Naive B cell (primary cell): Measurements from ENCODE around the gene ENTPD8. TPM values are rescaled to one million over a fixed set of nuclear protein-coding genes. Genes with fewer than 3 reads are reported as not detected.
"Not testable (repeated sequence)": the region's sequence is repeated elsewhere in the genome, so short reads cannot be mapped to it uniquely, and the experiment has no call there.

Experiments used
- ATAC-seq, 2 donors: fragments of 150-1000 bp; cut with Tn5 transposase; 2 replicates each; pipeline ENCODE4 v1.10.0; 2021; ENCODE audit warnings: low read depth in 2 of 2, mild to moderate bottlenecking in 2 of 2, moderate library complexity in 2 of 2
- DNase-seq: peaks from one replicate; pipeline ENCODE4 v3.0.0; 2022
- H3K27ac Mint-ChIP-seq, 6 donors: one replicate each; pipeline ENCODE4 v1.8.0; 2020 to 2022; ENCODE audit warnings: mild to moderate bottlenecking in 6 of 6, mixed read lengths in 6 of 6, moderate library complexity in 5 of 6, inconsistent platforms in 2 of 6
- H3K27me3 Mint-ChIP-seq, 3 donors: one replicate each; pipeline ENCODE4 v1.8.0; 2021 to 2022; ENCODE audit warnings: mixed read lengths in 3 of 3, mild to moderate bottlenecking in 1 of 3
- H3K36me3 Mint-ChIP-seq, 2 donors: one replicate each; pipeline ENCODE4 v1.8.0; 2020 to 2022; ENCODE audit warnings: mixed read lengths in 2 of 2, inconsistent platforms in 1 of 2, mild to moderate bottlenecking in 1 of 2
- H3K4me1 Mint-ChIP-seq, 3 donors: one replicate each; pipeline ENCODE4 v1.8.0; 2020 to 2022; ENCODE audit warnings: mixed read lengths in 3 of 3, inconsistent platforms in 1 of 3, mild to moderate bottlenecking in 1 of 3, moderate library complexity in 1 of 3
- H3K4me3 Mint-ChIP-seq, 8 donors: one replicate each; pipeline ENCODE4 v1.8.0; 2020 to 2022; ENCODE audit warnings: mild to moderate bottlenecking in 8 of 8, mixed read lengths in 8 of 8, moderate library complexity in 8 of 8, inconsistent platforms in 2 of 8
- H3K9me3 Mint-ChIP-seq, 7 donors: one replicate each; pipeline ENCODE4 v1.8.0; 2020 to 2022; ENCODE audit warnings: mixed read lengths in 7 of 7, mild to moderate bottlenecking in 5 of 7, inconsistent platforms in 2 of 7, moderate library complexity in 1 of 7
- polyA plus RNA-seq, 6 donors: library from polyadenylated mRNA; unstranded; fragments of 300-500 nt; fragmentation: Illumina TruSeq; gene quantifications; one replicate each; pipeline ENCODE4 v1.2.3, GENCODE V29; 2021; ENCODE audit warnings: low read depth in 6 of 6

Gene ENTPD8
- polyA plus RNA-seq, 6 donors from 2014 or later, result not detected

DNA sequence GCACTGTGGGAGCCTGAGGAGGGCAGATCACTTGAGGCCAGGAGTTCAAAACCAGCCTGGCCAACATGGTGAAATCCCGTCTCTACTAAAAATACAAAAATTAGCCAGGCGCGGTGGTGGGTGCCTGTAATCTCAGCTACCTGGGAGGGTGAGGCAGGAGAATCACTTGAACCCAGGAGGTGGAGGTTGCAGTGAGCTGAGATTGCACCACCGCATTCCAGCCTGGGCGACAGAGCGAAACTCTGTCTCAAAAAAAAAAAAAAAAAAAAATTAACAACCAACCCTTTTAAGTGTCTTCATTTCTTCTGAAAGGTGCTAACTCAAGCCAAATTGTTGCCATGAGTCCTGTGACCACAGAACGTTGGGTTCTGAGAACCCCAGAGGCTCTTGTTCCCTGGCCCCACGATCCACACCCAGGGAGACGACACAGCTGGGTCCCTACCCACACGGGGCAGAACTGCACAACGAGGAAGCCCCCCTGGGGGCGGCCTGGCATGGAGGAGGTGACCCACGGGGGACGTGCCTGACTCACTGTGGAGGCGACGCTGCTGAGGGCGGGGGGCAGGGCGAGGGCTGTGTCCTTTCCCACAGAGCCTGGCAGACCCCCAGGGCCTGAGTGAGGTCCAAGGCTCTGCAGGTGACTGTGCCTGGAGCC is 30.8 kb downstream of the ENTPD8 start:
- not testable (repeated sequence) for H3K36me3 Mint-ChIP-seq, H3K9me3 Mint-ChIP-seq, DNase-seq, H3K4me3 Mint-ChIP-seq, H3K27me3 Mint-ChIP-seq, H3K27ac Mint-ChIP-seq, ATAC-seq
- H3K4me1 Mint-ChIP-seq, result peaks cover 19 to 32% (median 24%) of the 10 kb centered on the region in 3 donors

DNA sequence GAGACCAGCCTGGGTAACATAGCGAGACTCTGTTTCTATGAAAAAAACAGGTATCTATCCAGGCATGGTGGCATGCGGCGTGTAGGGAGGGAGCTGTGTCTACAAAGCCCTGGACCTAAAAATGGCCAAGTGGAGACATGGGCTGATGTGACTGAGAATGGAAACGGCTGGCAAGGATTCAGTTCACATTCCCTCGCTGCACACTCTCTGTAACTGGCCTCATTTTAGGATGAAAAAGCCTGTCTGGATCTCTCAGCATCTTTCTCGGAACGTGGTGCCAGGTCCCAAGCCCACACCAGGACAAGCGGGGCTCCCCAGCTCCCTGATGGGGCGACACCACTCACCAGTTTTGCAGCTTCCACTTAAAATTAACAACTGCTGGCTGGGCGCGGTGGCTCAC is 31.6 kb downstream of the ENTPD8 start:
- Mint-ChIP-seq H3K36me3 (no peaks in the 10 kb centered on the region), H3K27me3 (no peaks in the 10 kb centered on the region), H3K4me1 (peaks cover 19 to 30% (median 23%) of the 10 kb centered on the region in 3 donors), H3K9me3 (no peaks in the 10 kb centered on the region), H3K27ac (peak overlapping the region in 1 of 6 donors; percentile 69), H3K4me3 (peak overlapping the region in 1 of 8 donors; percentile 61)
- no peak for ATAC-seq
- no peak for DNase-seq

DNA sequence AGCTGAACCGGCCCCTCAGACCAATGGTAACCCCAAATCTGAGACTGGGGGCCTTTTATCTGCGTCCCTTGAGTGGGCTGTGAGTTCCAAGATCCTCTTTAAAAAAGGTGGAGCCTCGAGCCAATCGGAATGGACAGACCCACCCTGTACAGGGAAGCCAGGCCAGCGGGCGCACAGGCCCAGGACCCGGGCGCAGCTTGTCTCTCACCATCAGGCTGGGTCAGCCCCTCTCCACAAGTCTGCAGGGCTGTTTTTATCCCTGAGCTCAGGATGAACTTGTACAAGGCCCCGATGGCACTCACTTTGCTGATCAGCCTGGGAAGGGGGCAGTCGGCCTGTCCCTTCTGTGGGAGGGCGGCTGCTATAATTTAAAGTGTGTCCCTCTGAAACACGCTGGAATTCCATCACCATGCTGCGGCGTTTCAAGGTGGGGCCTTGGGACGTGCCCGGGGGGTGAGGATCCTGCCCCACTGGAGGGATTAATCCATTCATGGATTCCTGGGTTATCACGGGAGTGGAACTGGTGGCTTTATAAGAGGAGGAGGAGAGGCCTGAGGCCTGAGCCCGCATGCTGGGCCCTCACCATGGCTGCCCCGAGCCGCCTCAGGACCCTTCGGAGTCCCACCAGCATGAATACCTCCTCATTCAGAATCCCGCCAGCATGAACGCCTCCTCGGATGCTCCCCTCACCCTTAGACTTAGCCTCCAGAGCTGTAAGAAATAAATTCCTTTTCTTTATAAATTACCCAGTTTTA is 32.3 kb downstream of the ENTPD8 start:
- no peaks in the 10 kb centered on the region for H3K27me3 Mint-ChIP-seq
- no peaks in the 10 kb centered on the region for H3K9me3 Mint-ChIP-seq
- peaks cover 16 to 23% (median 19%) of the 10 kb centered on the region in 3 donors for H3K4me1 Mint-ChIP-seq
- DNase-seq (no peak), ATAC-seq (no peak)
- peak overlapping the region in 1 of 8 donors; percentile 61 for H3K4me3 Mint-ChIP-seq
- no peaks in the 10 kb centered on the region for H3K36me3 Mint-ChIP-seq
- no peak overlapping the region for H3K27ac Mint-ChIP-seq

DNA sequence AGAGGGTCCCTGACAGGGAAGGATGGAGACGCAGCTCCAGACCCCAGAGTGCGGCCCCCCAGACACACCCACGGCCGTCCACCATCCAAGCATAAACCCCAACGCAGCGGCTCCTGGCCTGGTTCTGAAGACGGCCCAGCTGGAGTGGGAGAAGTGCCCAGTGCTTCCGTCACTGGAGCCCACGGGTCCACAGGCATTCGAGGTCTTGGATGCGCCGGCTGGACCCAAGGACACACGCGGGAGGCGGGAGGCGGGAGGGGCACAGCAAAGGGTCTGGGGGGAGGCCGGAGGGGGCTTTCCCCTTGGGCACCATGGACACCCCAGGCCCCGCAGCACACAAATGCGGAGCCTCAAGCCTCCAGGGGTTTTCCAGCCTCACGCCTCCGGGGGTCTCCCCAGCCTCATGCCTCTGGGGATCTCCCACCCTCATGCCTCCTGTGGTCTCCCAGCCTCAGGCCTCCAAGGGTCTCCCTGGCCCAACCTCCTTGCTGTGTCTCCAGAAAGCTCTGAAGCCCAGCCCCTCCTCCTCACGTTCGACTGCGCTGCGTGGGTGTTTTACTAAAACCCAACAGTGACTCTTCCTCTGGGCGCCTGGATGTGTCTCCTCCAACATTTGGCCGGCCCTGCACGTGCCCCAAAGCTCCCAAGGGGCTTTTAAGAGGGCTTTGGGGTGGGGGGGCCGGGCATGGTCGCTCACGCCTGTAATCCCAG is 33.4 kb downstream of the ENTPD8 start:
- peak overlapping the region in 3 of 8 donors; percentile 12 to 64 (median 52) for H3K4me3 Mint-ChIP-seq
- H3K27ac Mint-ChIP-seq, result no peak overlapping the region
- peaks cover 0 to 1% of the 10 kb centered on the region in 2 donors for H3K36me3 Mint-ChIP-seq
- H3K9me3 Mint-ChIP-seq, result peaks cover 0 to under 1% (median 0%) of the 10 kb centered on the region in 7 donors
- DNase-seq (no peak), ATAC-seq (no peak)
- H3K27me3 Mint-ChIP-seq, result no peaks in the 10 kb centered on the region
- peaks cover 12 to 16% (median 14%) of the 10 kb centered on the region in 3 donors for H3K4me1 Mint-ChIP-seq

DNA sequence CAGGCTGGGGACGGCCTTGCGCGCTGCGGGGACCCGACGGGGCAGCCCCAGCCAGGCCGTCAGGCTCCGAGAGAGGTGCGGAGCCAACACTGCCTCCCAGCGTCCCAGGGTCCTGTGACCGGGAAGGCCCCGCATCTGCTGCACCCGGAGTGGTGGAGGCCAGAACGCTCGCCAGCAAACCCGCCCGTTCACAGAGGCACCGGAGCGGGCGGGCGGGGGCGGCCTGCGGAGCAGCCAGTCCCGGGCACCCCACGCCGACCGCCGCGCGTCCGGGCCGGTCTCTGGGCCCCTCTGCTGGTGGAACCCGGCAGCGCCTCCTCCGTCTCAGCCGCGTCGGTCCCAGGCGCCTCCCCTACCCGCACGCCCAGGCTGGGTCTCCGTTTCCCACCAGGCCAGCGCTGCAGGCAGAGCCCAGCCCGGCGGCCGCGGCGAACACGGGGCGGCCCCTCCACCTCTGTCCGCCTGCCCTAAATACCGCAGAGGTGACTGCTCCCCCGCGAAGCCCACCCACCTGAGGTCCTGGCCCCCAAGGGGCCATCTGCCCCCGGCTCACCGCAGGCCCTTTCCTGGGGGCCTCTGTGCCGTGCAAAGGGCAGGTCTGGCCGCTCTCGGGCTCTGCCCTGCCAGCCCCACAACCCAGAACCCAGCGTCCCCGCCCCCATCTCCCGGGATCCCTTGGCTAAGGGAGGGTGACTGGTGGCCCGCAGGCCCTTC is 34.1 kb downstream of the ENTPD8 start:
- Mint-ChIP-seq H3K4me1 (peaks cover 19 to 21% (median 20%) of the 10 kb centered on the region in 3 donors), H3K27me3 (no peaks in the 10 kb centered on the region), H3K4me3 (peak overlapping the region in 1 of 8 donors; percentile 24), H3K36me3 (peaks cover 6 to 8% of the 10 kb centered on the region in 2 donors), H3K27ac (no peak overlapping the region), H3K9me3 (peaks cover 0 to 6% (median 0%) of the 10 kb centered on the region in 7 donors)
- peak; percentile 90 to 91 for ATAC-seq
- DNase-seq, result peak; percentile 63

DNA sequence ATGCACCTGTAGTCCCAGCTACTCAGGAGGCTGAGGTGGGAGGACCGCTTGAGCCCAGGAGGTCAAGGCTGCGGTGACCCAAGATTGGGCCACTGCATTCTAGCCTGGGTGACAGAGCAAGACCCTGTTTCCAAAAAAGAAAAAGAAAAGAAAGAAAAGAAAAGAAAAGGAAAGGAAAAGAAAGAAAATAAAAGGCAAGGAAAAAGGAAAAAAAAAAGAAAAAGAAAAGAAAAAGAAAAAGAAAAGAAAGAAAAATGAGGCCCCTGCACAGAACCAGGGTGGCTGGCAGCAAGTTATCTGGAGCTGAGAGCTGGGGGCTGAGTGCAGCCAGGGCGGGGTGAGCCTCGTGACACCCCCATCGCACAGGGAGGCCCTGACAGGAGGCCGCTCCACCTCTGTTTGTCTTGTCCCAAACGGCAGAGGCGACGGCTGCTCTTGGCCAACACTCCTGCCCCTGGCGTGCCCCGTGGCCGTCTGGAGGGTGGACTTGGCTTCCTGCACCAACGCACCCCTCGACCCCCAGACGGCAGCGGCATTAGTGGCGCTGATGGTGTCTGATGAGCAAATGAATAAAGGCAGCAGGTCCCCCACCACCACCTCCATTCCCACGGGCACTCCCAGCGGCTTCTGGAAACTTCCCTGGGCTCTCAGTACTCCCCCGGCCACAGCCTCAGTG is 34.9 kb downstream of the ENTPD8 start:
- no peak for ATAC-seq

DNA sequence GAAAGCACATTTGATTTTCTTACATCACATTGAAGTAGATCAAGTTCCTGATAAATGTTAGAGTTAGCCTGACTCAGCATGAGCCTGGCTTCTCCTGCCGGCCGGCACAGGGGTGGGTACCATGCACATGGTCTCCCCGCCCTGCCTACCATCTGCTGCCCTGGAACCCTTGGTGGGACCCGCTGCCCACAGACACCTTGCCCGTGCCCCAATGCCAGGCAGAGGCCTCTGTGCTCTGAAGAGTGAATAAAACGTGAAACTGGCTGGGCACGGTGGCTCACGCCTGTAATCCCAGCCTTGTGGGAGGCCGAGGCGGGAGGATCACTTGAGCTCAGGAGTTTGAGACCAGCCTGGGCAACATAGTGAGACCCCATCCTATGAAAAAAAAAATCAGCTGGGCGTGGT is 35.5 kb downstream of the ENTPD8 start:
- Mint-ChIP-seq H3K27me3 (no peaks in the 10 kb centered on the region), H3K9me3 (peaks cover 0 to 8% (median 0%) of the 10 kb centered on the region in 7 donors), H3K4me1 (peaks cover 18 to 25% (median 21%) of the 10 kb centered on the region in 3 donors), H3K36me3 (peaks cover 6 to 9% of the 10 kb centered on the region in 2 donors), H3K4me3 (peak overlapping the region in 4 of 8 donors; percentile 55 to 68 (median 63)), H3K27ac (peak overlapping the region in 4 of 6 donors; percentile 6 to 62 (median 26))
- ATAC-seq (no peak), DNase-seq (no peak)

More for the DNA sequence above, 34.9 kb downstream of the ENTPD8 start:
- peaks cover 6 to 9% of the 10 kb centered on the region in 2 donors for H3K36me3 Mint-ChIP-seq
- peak overlapping the region in 3 of 6 donors; percentile 42 to 94 (median 62) for H3K27ac Mint-ChIP-seq
- peaks cover 0 to 8% (median 0%) of the 10 kb centered on the region in 7 donors for H3K9me3 Mint-ChIP-seq
- peaks cover 16 to 25% (median 21%) of the 10 kb centered on the region in 3 donors for H3K4me1 Mint-ChIP-seq
- H3K27me3 Mint-ChIP-seq, result no peaks in the 10 kb centered on the region
- no peak for DNase-seq
- peak overlapping the region in 7 of 8 donors; percentile 39 to 66 (median 60) for H3K4me3 Mint-ChIP-seq

DNA sequence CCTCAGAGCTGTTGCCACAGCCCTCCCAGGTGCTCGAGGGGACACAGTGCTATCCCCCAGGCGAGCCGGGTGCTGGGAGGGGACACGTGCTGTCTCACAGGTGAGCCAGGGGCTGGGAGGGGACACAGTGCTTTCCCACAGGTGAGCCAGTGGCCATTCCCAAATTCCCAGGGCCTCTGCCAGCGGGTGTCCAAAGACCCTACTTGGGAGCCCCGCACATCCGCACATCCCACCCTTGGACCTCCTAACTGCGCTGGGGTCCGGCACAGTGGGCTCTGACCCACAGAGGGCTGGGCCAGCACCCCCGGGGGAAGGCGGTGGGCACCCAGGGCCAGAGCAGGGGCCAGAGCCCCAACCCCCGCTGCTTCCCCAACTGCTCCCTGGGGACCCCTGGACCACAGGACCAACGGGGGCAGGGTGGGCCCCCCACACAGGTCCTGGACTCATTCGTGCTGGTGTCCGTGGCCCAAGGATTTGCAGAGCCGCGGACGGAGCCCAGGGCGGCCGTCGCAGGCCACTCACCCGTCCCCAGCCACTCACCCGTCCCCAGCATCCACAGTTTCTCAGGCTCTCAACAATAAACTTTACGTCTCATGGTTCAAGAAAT is 36.1 kb downstream of the ENTPD8 start:
- ATAC-seq (no peak), DNase-seq (no peak)
- H3K36me3 Mint-ChIP-seq, result peaks cover 6 to 9% of the 10 kb centered on the region in 2 donors
- no peaks in the 10 kb centered on the region for H3K27me3 Mint-ChIP-seq
- no peak overlapping the region for H3K4me3 Mint-ChIP-seq
- H3K4me1 Mint-ChIP-seq, result peaks cover 23 to 30% (median 24%) of the 10 kb centered on the region in 3 donors
- H3K9me3 Mint-ChIP-seq, result peaks cover 0 to 8% (median 0%) of the 10 kb centered on the region in 7 donors
- peak overlapping the region in 1 of 6 donors; percentile 6 for H3K27ac Mint-ChIP-seq

DNA sequence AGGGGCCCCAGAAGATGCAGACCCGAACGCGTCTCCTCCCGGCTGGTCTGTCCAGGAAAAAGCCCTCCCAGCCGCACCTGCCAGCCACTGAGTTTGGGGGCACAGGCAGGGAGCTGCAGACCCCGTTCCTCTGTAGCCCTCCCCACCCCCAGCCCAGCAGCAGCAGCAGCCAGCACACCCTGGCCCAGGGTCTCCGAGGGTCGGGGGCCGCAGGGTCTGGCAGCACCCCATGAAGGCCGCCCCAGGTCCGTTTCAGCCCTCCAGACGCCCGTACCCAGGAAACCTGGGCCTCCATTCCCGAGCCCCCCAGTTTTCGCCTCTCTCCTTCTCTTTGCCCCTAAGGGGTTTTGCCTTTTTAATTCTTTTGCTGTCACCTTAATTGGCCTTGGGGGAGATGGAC is 37.9 kb downstream of the ENTPD8 start:
- Mint-ChIP-seq H3K9me3 (peaks cover 0 to 8% (median 0%) of the 10 kb centered on the region in 7 donors), H3K36me3 (peaks cover 6 to 9% of the 10 kb centered on the region in 2 donors), H3K27me3 (no peaks in the 10 kb centered on the region), H3K4me1 (peaks cover 31 to 40% (median 33%) of the 10 kb centered on the region in 3 donors), H3K27ac (no peak overlapping the region), H3K4me3 (peak overlapping the region in 1 of 8 donors; percentile 25)
- ATAC-seq (no peak), DNase-seq (no peak)

DNA sequence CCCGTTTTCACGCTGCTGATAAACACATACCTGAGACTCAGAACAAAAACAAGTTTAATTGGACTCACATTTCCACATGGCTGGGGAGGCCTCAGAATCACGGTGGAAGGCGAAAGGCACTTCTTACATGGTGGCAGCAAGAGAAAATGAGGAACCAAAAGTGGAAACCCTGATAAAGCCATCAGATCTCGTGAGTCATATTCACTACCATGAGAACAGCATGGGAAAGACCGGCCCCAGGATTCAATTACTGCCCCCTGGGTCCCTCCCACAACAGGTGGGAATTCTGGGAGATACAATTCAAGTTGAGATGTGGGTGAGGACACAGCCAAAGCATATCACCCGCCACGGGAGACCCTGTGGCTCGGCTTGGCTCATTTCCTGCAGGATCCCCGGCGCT is 38.4 kb downstream of the ENTPD8 start:
- DNase-seq (no peak), ATAC-seq (no peak)
- Mint-ChIP-seq H3K9me3 (peaks cover 0 to 8% (median 0%) of the 10 kb centered on the region in 7 donors), H3K4me3 (peak overlapping the region in 2 of 8 donors; percentile 53 to 54), H3K27me3 (no peaks in the 10 kb centered on the region), H3K36me3 (peaks cover 8 to 11% of the 10 kb centered on the region in 2 donors), H3K4me1 (peaks cover 32 to 40% (median 35%) of the 10 kb centered on the region in 3 donors), H3K27ac (peak overlapping the region in 3 of 6 donors; percentile 23 to 86 (median 33))

DNA sequence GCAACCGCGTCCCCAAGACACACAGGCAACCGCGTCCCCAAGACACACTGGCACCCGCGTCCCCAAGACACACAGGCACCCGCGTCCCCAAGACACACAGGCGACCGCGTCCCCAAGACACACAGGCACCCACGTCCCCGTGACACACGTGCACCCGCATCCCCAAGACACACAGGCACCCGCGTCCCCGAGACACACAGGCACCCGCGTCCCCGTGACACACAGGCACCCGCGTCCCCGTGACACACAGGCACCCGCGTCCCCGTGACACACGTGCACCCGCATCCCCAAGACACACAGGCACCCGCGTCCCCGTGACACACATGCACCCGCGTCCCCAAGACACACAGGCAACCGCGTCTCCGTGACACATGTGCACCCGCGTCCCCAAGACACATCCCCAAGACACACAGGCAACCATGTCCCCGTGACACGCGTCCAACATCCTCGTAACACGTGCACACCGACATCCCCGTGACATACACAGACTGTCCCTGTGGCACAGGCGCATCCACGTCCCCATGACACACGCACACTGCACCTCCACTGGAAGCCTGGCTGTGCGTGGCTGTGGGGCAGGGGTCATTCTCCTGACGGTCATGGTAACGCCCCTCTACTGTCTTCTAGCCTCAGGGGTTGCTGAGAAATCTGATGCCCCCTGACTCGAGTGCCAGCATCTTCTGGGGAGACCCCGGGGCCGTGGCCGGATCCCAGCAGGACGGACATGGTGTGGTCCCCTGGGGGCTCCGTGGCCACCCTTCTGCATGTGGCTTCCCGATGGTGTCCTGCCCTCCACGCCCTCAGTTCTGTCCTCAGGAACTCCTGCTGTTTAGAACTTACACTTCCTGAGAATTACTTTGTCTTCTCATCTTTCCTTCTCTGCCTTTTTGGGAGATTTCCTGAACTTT is 42.3 kb downstream of the ENTPD8 start:
- no peak overlapping the region for H3K4me3 Mint-ChIP-seq
- ATAC-seq (no peak), DNase-seq (no peak)
- H3K9me3 Mint-ChIP-seq, result peaks cover 0 to 11% (median 3%) of the 10 kb centered on the region in 7 donors
- peaks cover 15 to 19% of the 10 kb centered on the region in 2 donors for H3K36me3 Mint-ChIP-seq
- H3K27ac Mint-ChIP-seq, result no peak overlapping the region
- peaks cover 24 to 42% (median 29%) of the 10 kb centered on the region in 3 donors for H3K4me1 Mint-ChIP-seq
- H3K27me3 Mint-ChIP-seq, result no peaks in the 10 kb centered on the region
